G401 (cell line): ENCODE results near the gene TBPL2. TPM values are rescaled to one million over a fixed set of nuclear protein-coding genes. Genes with fewer than 3 reads are reported as not detected.
"Not testable (repeated sequence)": the region's sequence is repeated elsewhere in the genome, so short reads cannot be mapped to it uniquely, and the experiment has no call there.

Experiments used
- DNase-seq: peaks from one replicate; pipeline ENCODE4 v3.0.0-alpha.2; 2015; ENCODE audit warnings: low spot score
- in situ Hi-C: cut with HindIII; loops from 2 replicates; pipeline ENCODE4 v1.10.0; 2016; ENCODE audit warnings: low sequenced_read_pairs, mixed read lengths
- total RNA-seq: library from RNA; depleted of rRNA; stranded (reverse); fragments of >200 nt; shearing (Covaris generic); gene quantifications from 2 replicates; pipeline ENCODE4 v1.2.3, GENCODE V29; 2014

The TBPL2 gene
- total RNA-seq, 1 experiment from 2014 or later = not detected

GRCh38 chr14:55412676-55413075, 27.7 kb downstream of the TBPL2 start:
- in situ Hi-C loops = no loop called here
- peak; percentile 15 for DNase-seq

- in situ Hi-C loops = no loop called here
- DNase-seq = peak; percentile 90
Measured at GRCh38 chr14:55411426-55412389, 28.7 kb downstream of the TBPL2 start, which contains the start of gene ATG14. Gene ATG14, minus strand, starts transcription at chr14:55411830. Its CDS starts 8 bp downstream, at chr14:55411822.

GRCh38 chr14:55410876-55411275, 29.5 kb downstream of the TBPL2 start:
- DNase-seq = no peak

GRCh38 chr14:55404173-55404854, 36.1 kb downstream of the TBPL2 start:
- in situ Hi-C loops = no loop called here

More at GRCh38 chr14:55410876-55411275, 29.5 kb downstream of the TBPL2 start:
- in situ Hi-C loops = no loop called here

GRCh38 chr14:55401751-55402150, 38.7 kb downstream of the TBPL2 start:
- in situ Hi-C loops = no loop called here
- no peak for DNase-seq

More at GRCh38 chr14:55404173-55404854, 36.1 kb downstream of the TBPL2 start:
- DNase-seq = no peak

- no peak for DNase-seq
- in situ Hi-C loops = no loop called here
Measured at GRCh38 chr14:55399852-55400251, 40.6 kb downstream of the TBPL2 start.

GRCh38 chr14:55399183-55399582, 41.2 kb downstream of the TBPL2 start:
- no peak for DNase-seq
- in situ Hi-C loops = no loop called here

- in situ Hi-C loops = no loop called here
- no peak for DNase-seq
Measured at GRCh38 chr14:55398679-55399078, 41.7 kb downstream of the TBPL2 start.

GRCh38 chr14:55389330-55389729, 51.1 kb downstream of the TBPL2 start:
- no peak for DNase-seq

GRCh38 chr14:55388160-55388559, 52.3 kb downstream of the TBPL2 start:
- DNase-seq = no peak
- in situ Hi-C loops = no loop called here

More at GRCh38 chr14:55389330-55389729, 51.1 kb downstream of the TBPL2 start:
- in situ Hi-C loops = no loop called here

GRCh38 chr14:55387121-55387520, 53.3 kb downstream of the TBPL2 start:
- DNase-seq = no peak
- in situ Hi-C loops = no loop called here

- in situ Hi-C loops = no loop called here
- DNase-seq = no peak
Measured at GRCh38 chr14:55386037-55386808, 54.2 kb downstream of the TBPL2 start.

GRCh38 chr14:55384536-55384935, 55.9 kb downstream of the TBPL2 start:
- in situ Hi-C loops = no loop called here
- no peak for DNase-seq

GRCh38 chr14:55383541-55384140, 56.8 kb downstream of the TBPL2 start:
- in situ Hi-C loops = no loop called here
- no peak for DNase-seq

GRCh38 chr14:55383056-55383466, 57.4 kb downstream of the TBPL2 start:
- DNase-seq, in situ Hi-C loops: not testable (repeated sequence)

- in situ Hi-C loops = no loop called here
Measured at GRCh38 chr14:55382483-55382882, 57.9 kb downstream of the TBPL2 start.

GRCh38 chr14:55381561-55381960, 58.9 kb downstream of the TBPL2 start:
- no peak for DNase-seq
- in situ Hi-C loops = no loop called here

More at GRCh38 chr14:55382483-55382882, 57.9 kb downstream of the TBPL2 start:
- DNase-seq = no peak

GRCh38 chr14:55381040-55381439, 59.4 kb downstream of the TBPL2 start:
- in situ Hi-C loops = no loop called here

GRCh38 chr14:55377236-55377635, 63.2 kb downstream of the TBPL2 start:
- in situ Hi-C loops = no loop called here
- no peak for DNase-seq

More at GRCh38 chr14:55381040-55381439, 59.4 kb downstream of the TBPL2 start:
- no peak for DNase-seq
